Measurements from ENCODE around the gene SBK2. TPM values are rescaled to one million over a fixed set of nuclear protein-coding genes. Genes with fewer than 3 reads are reported as not detected.
A peak's percentile ranks its signal among the peaks of the same experiment; 100 is the strongest.

SBK2 gene
- total RNA-seq, 1 donor from 2014 or later, result 0.56 TPM

DNA sequence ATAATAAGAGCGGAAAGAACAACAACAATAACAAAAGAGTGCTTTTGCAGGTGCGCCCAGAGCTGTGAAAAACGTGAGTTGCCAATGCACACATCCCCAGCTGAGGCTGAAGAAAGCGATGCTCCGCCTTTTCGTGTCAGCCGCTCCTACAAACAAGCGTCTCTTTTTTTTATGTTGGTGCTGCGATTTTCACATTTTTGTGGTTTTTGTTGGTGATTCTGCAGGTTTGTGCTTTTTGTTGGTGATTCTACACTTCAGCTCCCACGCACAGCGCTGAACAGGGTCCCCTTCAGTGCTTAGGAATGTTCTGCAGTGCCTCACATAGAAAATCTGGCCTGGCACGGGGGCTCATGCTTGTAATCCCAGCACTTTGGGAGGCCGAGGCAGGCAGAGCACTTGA lies 15.7 kb upstream of the SBK2 start:
- Mint-ChIP-seq H3K9me3 (no peaks in the 10 kb centered on the region), H3K4me3 (peak overlapping the region; percentile 16), H3K27ac (peak overlapping the region; percentile 88), H3K4me1 (peaks cover 32% of the 10 kb centered on the region), H3K27me3 (ENCODE audit: low read depth) (peaks cover 10% of the 10 kb centered on the region), H3K36me3 (no peaks in the 10 kb centered on the region)
- no peak for DNase-seq (ENCODE audit: low spot score in 2 of 2, unreplicated experiment in 2 of 2)
- TF ChIP-seq, protein P1, sequence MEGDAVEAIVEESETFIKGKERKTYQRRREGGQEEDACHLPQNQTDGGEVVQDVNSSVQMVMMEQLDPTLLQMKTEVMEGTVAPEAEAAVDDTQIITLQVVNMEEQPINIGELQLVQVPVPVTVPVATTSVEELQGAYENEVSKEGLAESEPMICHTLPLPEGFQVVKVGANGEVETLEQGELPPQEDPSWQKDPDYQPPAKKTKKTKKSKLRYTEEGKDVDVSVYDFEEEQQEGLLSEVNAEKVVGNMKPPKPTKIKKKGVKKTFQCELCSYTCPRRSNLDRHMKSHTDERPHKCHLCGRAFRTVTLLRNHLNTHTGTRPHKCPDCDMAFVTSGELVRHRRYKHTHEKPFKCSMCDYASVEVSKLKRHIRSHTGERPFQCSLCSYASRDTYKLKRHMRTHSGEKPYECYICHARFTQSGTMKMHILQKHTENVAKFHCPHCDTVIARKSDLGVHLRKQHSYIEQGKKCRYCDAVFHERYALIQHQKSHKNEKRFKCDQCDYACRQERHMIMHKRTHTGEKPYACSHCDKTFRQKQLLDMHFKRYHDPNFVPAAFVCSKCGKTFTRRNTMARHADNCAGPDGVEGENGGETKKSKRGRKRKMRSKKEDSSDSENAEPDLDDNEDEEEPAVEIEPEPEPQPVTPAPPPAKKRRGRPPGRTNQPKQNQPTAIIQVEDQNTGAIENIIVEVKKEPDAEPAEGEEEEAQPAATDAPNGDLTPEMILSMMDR (IDR thresholded peaks at IDR 0.05; ENCODE audit: unreplicated experiment), result no peak

DNA sequence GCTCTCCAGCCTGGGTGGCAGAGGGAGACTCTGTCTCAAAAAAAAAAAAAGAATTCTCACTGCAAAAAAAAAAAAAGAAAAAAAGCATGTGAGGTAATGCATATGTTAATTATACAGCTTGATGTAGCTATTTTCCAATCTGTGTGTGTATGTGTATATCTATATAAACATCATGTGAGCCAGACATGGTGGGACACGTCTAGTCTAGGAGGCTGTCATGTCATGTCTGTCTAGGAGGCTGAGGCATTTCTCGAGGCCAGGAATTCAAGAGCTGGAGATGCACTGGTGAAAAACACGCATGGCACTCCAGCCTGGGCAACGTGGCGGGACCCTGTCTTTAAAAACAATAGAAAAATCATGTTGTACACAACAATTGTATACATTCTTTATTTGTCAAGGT lies 15.3 kb upstream of the SBK2 start:
- peaks cover 36% of the 10 kb centered on the region for H3K4me1 Mint-ChIP-seq

DNA sequence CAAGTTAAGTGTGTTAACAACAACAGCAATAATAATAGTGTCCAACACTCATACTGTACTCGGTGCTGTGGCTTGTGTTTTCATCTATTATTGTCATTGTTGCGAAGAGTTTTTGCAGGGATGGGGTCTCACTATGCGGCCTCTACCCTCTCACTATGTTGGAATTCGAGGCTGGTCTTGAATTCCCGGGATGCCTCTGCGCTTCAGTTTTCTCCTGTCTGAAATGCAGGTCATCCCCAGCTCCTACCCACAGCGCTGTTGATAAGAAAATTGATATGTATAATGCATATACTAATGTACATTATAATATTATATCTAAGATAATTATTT lies 13.4 kb upstream of the SBK2 start:
- TF ChIP-seq, protein P1 (IDR thresholded peaks at IDR 0.05; ENCODE audit: unreplicated experiment), result no peak
- peak overlapping the region; percentile 54 for H3K4me3 Mint-ChIP-seq
- no peaks in the 10 kb centered on the region for H3K9me3 Mint-ChIP-seq
- H3K36me3 Mint-ChIP-seq, result no peaks in the 10 kb centered on the region
- peaks cover 38% of the 10 kb centered on the region for H3K4me1 Mint-ChIP-seq
- peak overlapping the region; percentile 78 for H3K27ac Mint-ChIP-seq
- DNase-seq (ENCODE audit: low spot score in 2 of 2, unreplicated experiment in 2 of 2), result no peak
- H3K27me3 Mint-ChIP-seq (ENCODE audit: low read depth), result peaks cover 12% of the 10 kb centered on the region

More for the DNA sequence above, 15.3 kb upstream of the SBK2 start:
- peaks cover 10% of the 10 kb centered on the region for H3K27me3 Mint-ChIP-seq (ENCODE audit: low read depth)
- no peak overlapping the region for H3K4me3 Mint-ChIP-seq
- H3K36me3 Mint-ChIP-seq, result no peaks in the 10 kb centered on the region
- H3K9me3 Mint-ChIP-seq, result no peaks in the 10 kb centered on the region
- H3K27ac Mint-ChIP-seq, result peak overlapping the region; percentile 74
- DNase-seq (ENCODE audit: low spot score in 2 of 2, unreplicated experiment in 2 of 2), result no peak
- TF ChIP-seq, protein P1 (IDR thresholded peaks at IDR 0.05; ENCODE audit: unreplicated experiment), result no peak

DNA sequence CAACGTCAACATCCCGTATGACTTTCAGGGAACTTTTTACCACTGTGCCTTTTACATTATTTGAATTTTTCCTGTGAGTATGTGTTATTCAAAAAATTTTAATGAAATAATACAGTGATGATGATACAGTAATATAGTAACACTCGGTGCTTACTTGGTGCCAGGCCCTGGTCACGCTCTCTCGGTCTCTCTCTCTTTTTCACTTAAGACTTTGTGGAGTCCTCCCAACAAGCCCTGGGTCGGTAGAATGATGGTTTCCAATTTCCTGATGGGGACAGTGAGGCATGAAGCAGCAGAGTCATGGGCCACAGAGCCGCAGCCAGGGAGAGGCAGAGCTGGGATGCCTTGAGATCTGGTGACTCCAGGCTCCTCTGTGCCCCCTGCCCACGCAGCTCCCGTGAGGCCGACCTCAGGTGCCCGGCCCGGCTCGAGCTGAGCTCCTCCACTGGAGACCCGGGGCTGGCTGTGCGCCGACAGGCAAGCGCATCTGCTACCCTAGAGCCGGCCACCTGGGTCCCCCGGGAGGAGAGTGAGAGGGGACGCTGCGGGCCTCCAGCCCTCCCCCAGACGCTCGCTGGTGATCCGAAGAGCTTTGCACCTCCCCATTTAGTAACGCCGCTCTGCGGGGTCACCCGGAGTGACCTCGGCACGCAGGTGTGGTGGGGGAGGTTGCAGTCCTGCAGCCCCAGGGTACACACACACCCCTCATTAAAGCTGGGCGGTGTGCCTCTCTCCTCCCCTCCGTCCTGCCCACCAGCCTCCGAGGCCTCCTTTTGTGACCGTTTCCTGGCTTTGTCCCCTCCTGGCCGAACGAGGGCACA lies 12.8 kb upstream of the SBK2 start:
- H3K4me3 Mint-ChIP-seq, result peak overlapping the region; percentile 54
- DNase-seq (ENCODE audit: low spot score in 2 of 2, unreplicated experiment in 2 of 2), result no peak
- H3K9me3 Mint-ChIP-seq, result no peaks in the 10 kb centered on the region
- H3K27ac Mint-ChIP-seq, result peak overlapping the region; percentile 78
- TF ChIP-seq, protein P1 (IDR thresholded peaks at IDR 0.05; ENCODE audit: unreplicated experiment), result no peak
- H3K4me1 Mint-ChIP-seq, result peaks cover 38% of the 10 kb centered on the region
- peaks cover 14% of the 10 kb centered on the region for H3K27me3 Mint-ChIP-seq (ENCODE audit: low read depth)
- no peaks in the 10 kb centered on the region for H3K36me3 Mint-ChIP-seq

DNA sequence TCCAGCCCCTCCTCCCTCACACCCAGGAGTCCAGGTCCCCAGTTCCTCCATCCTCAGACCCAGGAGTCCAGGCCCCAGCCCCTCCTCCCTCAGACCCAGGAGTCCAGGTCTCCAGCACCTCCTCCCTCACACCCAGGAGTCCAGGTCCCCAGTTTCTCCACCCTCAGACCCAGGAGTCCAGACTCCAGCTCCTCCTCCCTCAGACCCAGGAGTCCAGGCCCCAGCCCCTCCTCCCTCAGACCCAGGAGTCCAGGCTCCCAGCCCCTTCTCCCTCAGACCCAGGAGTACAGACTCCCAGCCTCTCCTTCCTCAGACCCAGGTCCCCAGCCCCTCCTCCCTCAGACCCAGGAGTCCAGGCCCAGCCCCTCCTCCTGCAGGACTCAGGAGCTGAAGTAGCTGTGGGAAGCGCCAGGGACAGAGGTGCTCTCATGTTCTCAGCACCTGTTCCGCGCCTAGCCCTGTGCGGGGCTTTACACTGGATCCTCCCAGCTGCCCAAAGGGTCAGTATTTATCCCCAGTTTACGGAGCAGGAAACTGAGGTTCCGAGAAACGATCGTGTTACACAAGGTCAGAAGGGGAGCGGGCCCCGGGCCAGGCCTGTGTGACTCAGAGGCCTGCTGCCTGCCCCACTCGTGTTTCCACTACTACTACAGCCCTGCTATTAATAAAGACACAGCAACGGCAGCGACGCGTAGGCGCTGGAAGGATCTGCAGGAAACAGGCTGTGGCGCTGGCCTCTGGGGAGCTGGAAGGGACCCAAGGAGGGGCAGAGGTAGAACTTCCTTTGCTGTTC lies 10.1 kb upstream of the SBK2 start:
- peaks cover 6% of the 10 kb centered on the region for H3K9me3 Mint-ChIP-seq
- H3K4me1 Mint-ChIP-seq, result peaks cover 18% of the 10 kb centered on the region
- TF ChIP-seq, protein P1 (IDR thresholded peaks at IDR 0.05; ENCODE audit: unreplicated experiment), result no peak
- H3K27ac Mint-ChIP-seq, result no peak overlapping the region
- no peak for DNase-seq (ENCODE audit: low spot score in 2 of 2, unreplicated experiment in 2 of 2)
- H3K27me3 Mint-ChIP-seq (ENCODE audit: low read depth), result peaks cover 16% of the 10 kb centered on the region
- no peaks in the 10 kb centered on the region for H3K36me3 Mint-ChIP-seq
- no peak overlapping the region for H3K4me3 Mint-ChIP-seq
